Limb (tissue), 2 donors: Measurements from ENCODE around the gene KRTAP2-3.
"Not testable (repeated sequence)": the region's sequence is repeated elsewhere in the genome, so short reads cannot be mapped to it uniquely, and the experiment has no call there.

ENCODE experiments used
- DNase-seq, 2 donors: peaks; one replicate each; pipeline ENCODE4 v3.0.0-alpha.2; 2016; ENCODE audit errors: extremely low spot score in 2 of 2

Gene KRTAP2-3

GRCh38 chr17:41069031-41069430, 9.1 kb upstream of the KRTAP2-3 start:
- no peak for DNase-seq

GRCh38 chr17:41067281-41067680, 7.4 kb upstream of the KRTAP2-3 start:
- DNase-seq, result no peak

- no peak for DNase-seq
Measured at GRCh38 chr17:41065829-41066624, 6.1 kb upstream of the KRTAP2-3 start, which contains the start of gene KRTAP2-4. Gene KRTAP2-4, minus strand, starts transcription at chr17:41065879. Its CDS starts 34 bp downstream, at chr17:41065845.

- not testable (repeated sequence) for DNase-seq
Measured at GRCh38 chr17:41065016-41065689, 5.2 kb upstream of the KRTAP2-3 start.

GRCh38 chr17:41064301-41064700, 4.4 kb upstream of the KRTAP2-3 start:
- no peak for DNase-seq

GRCh38 chr17:41063449-41063848, 3.5 kb upstream of the KRTAP2-3 start:
- no peak for DNase-seq

GRCh38 chr17:41061964-41062363, 2.0 kb upstream of the KRTAP2-3 start:
- no peak for DNase-seq

GRCh38 chr17:41059276-41060051, 450 bp downstream of the KRTAP2-3 start:
- not testable (repeated sequence) for DNase-seq

GRCh38 chr17:41058741-41059140, 1.2 kb downstream of the KRTAP2-3 start:
- DNase-seq, result no peak

- DNase-seq, result no peak
Measured at GRCh38 chr17:41057547-41057946, 2.4 kb downstream of the KRTAP2-3 start.

- DNase-seq, result not testable (repeated sequence)
Measured at GRCh38 chr17:41055130-41055529, 4.8 kb downstream of the KRTAP2-3 start, which contains the start of gene KRTAP2-2. Gene KRTAP2-2, minus strand, starts transcription at chr17:41055230. Its CDS starts 19 bp downstream, at chr17:41055211.

- not testable (repeated sequence) for DNase-seq
Measured at GRCh38 chr17:41054556-41054955, 5.4 kb downstream of the KRTAP2-3 start.

- no peak for DNase-seq
Measured at GRCh38 chr17:41054025-41054424, 5.9 kb downstream of the KRTAP2-3 start.

- DNase-seq, result no peak
Measured at GRCh38 chr17:41052566-41052965, 7.3 kb downstream of the KRTAP2-3 start.

- DNase-seq, result no peak
Measured at GRCh38 chr17:41049110-41049509, 10.8 kb downstream of the KRTAP2-3 start.

GRCh38 chr17:41048441-41048840, 11.5 kb downstream of the KRTAP2-3 start:
- DNase-seq, result no peak

GRCh38 chr17:41046735-41047465, 13.0 kb downstream of the KRTAP2-3 start, which contains the start of gene KRTAP2-1:
Gene KRTAP2-1, minus strand, starts transcription at chr17:41047316. Its CDS starts 49 bp downstream, at chr17:41047267.
- DNase-seq, result not testable (repeated sequence)

GRCh38 chr17:41042953-41043352, 17.0 kb downstream of the KRTAP2-3 start:
- no peak for DNase-seq

- DNase-seq, result peak; percentile 14 to 37
Measured at GRCh38 chr17:41040783-41041571, 18.9 kb downstream of the KRTAP2-3 start, which contains the start of gene KRTAP1-1. Gene KRTAP1-1, minus strand, starts transcription at chr17:41041450. Its CDS starts 53 bp downstream, at chr17:41041397.

- DNase-seq, result no peak
Measured at GRCh38 chr17:41037853-41038350, 22.0 kb downstream of the KRTAP2-3 start.
